Inferior parietal cortex (tissue), 1 donor: Measurements from ENCODE around the gene REM2.
"Not testable (repeated sequence)": the region's sequence is repeated elsewhere in the genome, so short reads cannot be mapped to it uniquely, and the experiment has no call there.

Source experiments
- DNase-seq: peaks from one replicate; pipeline ENCODE4 v3.0.0-alpha.2; 2016; ENCODE audit errors: extremely low spot score

Gene REM2

DNA sequence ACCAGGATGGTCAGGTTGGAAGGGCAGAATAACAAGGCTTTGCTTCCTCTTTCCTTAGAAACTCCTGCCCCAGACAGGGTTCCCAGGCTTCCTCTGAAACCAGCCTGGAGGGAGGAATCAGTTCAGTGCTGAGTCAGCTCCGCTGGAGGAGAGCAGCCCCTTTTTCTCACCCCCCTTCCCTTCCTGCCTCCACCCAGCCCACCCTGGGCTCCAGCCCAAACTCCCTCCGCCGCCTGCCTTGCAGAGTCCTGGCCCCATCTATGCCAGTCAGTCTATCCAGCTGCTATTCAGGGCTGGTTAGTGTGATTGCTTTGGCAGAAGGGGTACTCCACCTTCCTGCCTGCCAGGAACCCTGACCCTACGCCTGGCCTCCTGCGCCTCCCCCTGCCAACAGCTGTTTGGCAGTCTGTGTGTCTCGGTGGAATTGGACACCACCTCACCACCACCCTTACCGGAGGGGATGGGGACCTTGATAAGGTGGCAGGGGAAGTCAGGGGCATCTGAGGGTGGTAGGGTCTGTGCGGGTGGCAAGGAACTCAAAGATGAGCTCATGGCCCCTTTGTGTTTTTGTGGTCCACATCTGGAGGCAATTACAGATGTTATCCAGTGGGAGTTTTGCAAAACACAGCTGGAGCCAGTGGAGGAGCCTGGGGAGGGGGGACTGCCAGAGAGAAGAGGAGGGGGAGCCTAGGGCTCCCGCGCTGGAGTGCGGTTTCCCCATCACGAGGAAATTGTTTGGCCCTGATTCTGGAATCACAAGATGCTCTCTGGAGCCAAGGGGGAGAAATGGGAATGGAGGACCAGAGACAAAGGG lies 34.5 kb upstream of the REM2 start:
- DNase-seq = no peak

DNA sequence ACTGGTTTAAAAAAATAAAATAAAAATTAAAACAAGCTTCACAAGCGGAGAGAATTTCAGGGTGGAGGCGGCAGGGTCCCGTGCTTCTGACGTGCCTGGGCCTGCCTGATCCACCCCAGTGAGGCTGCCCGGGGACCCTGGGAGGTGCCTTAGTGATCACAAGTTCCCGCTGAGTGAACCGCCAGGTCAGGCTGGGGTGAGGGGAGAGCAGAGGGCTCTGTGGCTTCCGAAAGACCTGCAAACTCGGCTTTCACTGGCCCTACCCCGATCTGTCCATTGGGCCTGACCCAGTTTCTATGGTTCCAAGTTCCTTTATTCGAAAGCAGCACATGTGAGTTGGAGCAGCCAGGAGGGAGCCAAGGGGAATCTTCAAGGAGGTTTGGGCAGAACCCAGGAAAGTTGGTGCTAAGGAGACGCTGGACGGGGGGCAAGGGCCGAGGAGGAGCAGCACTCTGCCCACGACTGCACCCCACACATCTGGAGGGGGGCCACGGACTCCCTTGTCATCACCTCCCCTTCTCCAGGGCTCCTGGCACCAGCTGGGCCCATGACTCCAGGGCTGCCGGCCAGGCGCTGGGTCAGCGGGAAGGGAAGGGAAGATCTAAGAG lies 33.7 kb upstream of the REM2 start:
- no peak for DNase-seq

DNA sequence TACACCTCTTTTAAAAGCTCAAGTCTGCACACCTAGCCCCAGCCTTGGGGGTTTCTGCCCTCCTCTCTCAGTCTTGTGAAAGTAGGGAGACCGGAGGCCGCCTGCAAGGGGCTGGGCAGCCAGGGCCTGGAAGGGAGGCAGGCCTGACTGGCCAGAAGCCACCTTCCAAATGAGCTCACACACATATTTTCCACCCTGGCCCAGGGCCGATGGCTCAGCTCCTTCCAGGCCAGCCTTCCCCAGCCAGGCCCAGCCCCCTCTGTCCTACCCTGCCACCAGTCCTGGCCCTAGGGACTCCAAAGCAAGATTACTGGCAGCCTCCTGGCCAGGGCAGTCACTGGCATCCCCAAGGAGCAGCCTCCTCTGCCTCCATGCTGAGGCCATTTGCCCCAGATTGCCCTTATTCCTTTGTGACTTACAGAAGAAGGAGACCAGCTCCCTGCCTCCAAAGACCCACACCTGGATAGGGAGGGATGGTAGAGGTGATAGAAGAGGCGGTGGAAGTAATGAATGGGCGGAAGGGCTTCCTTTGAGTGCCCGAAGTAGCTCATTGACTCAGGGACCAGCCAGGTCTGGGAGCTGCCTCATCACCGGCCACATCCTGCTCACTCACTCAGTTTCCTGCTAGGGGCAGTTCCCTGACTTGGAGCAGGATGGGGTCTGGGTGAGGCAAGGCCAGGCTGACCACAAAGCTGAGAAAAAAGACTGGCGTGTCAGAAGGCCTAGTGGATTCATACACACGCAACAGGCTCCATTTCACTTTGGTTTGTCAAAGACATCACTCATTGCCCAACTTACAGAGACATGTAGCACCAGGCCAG lies 31.9 kb upstream of the REM2 start:
- DNase-seq = no peak

DNA sequence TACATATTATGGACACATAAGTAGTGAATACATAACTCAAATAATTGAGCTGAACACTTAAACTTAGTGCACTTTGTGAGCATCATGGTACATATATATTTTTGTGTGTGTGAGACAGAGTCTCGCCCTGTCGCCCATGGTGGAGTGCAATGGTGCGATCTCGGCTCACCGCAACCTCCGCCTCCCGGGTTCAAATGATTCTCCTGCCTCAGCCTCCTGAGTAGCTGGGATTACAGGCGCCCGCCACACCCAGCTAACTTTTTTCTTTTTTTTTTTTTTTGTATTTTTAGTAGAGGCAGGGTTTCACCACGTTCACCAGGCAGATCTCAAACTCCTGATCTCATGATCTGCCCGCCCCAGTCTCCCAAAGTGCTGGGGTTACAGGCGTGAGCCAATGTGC lies 30.8 kb upstream of the REM2 start:
- DNase-seq = not testable (repeated sequence)

DNA sequence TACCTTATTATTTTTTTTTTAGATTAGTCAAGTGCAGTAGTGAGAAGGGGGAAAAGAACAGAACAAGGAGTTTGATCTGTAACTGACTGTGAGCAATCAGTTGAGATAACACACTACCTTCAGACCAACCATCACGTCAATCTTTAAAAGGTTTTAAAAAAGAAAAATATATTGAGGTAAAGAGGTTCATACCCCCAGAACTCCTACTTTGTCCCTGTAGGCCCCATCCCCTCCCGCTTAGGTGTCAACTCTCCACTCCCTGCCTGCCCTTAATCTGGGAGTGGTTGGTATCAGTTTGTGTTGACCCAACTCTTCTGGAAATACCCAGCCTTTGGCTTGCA lies 30.5 kb upstream of the REM2 start:
- DNase-seq = no peak

DNA sequence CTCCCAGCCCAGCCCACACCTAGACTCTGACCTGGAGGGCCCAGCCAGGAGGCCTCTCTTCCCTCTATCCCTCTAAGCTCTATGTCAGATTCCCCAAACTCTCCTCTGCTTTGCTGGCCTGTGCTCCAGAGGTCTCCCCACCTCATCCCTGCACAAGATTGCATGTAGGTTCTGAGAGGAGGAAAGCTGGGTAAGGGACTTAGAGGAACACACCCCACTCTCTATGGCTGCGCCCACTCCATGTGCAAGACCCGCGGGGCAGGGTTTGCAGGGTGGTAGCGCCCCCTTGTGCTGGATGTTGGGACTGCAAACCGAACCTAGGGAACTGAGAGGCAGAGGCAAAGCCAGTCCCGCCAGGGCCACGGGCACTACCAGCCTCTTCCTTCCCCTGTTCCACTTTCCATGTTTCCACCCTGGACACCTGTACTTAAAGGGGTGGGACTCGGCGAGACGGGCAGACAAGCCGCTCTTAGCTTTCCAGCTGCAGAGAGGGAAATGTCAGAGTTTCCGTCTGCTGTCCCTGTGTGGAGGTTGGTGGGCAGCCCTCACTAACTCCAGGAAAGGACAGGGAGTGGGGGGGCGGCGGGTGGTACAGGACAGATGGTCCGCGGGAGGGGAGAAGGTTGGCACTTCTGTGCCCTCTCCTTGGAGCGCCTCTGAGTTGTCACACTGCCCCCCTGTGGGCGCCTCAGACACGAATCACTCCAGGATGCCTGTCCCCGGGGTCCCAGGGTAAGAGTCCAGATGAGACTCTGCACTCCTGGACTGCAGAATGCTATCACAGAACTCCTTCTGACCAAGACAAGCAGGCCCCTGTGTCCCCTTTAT lies 29.9 kb upstream of the REM2 start:
- peak; percentile 89 for DNase-seq

DNA sequence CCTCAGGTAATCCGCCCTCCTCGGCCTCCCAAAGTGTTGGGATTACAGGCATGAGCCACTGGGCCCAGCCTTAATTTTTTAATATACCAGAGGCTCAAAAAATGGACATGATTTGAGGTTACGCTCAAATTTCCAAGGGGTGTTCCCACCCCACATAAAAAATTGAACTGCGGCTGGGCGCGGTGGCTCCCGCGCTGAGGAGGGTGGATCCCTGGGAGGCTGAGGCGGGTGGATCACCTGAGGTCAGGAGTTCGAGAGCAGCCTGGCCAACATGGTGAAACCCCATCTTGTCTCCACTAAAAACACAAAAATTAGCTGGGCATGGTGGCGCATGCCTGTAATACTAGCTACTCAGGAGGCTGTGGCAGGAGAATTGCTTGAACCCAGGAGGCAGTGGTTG lies 28.7 kb upstream of the REM2 start:
- not testable (repeated sequence) for DNase-seq

DNA sequence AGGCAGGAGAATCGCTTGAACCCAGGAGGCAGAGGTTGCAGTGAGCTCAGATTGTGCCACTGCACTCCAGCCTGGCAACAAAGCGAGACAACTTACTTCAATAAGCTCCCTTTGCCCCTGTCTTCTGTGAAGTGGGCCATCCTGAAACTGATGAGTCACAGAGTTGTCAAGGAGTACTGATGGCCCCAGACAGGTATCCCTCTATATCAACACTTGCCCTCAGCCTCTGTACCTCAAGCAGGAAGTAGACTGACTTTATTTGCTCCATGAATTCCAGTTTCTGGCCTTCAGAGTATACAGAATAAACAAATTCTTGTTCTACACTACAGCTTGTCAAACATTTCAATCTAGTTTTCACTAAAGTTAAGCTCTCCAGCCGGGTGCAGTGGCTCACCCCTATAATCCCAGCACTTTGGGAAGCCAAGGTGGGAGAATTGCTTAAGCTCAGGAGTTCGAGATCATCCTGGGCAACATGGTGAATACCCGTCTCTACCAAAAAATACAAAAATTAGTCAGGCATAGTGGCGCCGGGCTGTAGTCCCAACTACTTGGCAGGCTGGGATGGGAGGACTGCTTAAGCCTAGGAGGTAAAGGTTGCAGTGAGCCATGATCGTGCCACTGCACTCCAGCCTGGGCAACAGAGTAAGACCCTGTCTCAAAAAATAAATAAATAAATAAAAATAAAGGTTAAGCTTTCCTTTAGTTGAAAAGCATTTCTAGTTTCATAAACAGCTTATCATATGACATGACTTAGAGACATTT lies 27.9 kb upstream of the REM2 start:
- DNase-seq = no peak

DNA sequence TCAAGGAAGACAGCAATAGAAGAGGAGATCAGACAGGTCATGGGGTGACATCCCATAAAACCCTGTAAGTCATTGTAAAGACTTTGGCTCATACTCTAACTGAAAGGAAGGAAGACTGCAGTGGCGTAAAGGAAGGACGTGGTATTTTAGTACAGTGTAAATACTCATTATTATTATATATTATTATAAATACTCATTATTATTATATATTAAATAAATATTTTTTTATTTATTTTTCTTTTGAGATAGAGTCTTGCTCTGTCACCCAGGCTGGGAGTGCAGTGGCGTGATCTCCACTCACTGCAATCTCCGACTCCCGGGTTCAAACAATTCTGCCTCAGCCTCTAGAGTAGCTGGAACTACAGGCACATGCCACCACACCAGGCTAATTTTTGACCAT lies 26.6 kb upstream of the REM2 start:
- DNase-seq = no peak

DNA sequence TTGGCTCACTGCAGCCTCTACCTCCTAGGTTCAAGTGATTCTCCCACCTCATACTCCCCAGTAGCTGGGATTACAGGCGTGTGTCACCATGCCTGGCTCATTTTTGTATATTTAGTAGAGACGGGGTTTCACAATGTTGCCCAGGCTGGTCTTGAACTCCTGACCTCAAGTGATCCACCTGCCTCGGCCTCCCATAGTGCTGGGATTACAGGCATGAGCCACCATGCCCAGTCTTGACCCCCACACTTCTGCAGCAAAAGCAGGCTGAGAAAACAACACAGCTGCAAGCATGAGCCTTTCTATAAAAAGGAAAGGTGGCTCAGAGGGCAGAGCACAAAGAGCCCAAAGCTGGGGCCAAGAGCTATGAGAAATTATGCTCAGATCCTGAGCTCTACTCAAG lies 22.6 kb upstream of the REM2 start:
- DNase-seq = not testable (repeated sequence)

DNA sequence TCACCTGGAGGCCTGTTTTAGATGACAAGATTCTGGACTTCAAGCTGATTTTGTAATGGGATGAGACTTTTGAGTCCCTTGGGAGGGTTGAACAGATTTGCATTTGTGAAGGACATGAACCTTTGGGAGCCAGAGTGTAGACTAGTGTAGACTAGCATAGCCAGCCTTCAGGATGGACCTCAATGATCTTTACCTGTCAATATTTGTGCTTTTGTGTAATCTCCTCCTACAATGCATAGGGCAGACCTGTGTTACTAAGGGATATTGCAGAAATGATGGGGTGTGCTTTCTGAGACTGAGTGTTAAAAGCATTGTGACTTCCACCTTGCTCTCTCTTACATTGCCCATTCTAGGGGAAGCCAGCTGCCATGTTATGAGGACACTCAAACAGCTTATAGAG lies 21.4 kb upstream of the REM2 start:
- no peak for DNase-seq

DNA sequence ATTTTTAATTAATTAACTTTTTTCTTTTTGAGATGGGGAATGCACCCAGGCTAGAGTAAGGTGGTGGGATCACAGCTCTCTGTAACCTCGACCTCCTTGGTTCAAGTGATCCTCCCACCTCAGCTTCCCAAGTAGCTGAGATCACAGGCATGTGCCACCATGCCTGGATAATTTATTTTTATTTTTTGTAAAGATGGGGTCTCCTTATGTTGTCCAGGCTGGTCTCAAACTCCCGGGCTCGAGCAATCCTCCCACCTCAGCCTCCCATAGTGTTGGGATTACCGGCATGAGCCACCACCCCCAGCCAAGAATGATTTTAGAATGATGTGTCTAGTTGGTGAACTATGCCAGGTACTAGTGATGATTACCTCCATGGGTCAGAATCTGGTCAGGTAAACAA lies 18.0 kb upstream of the REM2 start:
- DNase-seq = no peak

DNA sequence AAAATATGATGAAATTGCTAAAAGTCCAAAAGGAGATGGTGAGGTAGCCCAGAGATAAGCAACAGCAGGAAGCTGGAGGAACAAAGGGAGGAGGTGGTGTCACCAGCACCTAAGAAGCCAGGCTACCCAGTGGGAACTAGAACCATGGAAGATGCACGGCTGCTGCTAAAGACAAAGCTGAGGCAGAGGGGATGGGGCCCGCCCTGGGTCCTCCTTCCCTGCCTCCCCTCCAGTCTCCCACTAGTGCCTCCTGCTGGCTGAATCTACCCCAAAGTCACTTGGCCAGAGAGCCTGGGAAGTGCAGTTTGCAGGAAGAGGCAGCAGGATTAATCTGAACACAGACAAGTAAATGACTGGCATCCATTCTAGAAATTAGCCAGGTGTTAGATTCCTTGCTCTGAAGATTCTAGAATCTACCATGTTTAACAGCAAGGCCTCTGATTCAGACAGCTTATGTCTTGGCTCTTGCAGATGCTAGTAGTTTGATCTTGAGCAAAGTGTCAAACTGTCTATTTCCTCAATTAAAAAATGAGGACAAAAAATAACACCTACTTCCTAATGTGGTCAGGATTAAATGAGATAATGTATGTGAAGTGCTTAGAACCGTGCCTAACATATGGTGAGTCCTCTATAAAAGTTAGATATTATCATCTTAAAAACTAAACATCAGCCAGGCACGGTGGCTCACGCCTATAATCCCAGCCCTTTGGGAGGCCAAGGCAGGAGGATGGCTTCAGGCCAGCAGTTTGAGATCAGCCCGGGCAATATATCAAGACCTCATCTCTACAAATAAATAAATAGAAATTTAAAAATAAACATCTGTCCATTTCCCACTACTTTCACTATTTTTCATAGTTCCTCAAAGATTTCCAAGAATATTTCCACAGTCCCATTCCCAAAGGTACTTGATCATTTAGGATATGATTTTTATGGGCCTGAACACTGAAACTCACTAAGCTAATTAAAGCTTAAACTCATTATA lies 17.3 kb upstream of the REM2 start:
- DNase-seq = no peak

DNA sequence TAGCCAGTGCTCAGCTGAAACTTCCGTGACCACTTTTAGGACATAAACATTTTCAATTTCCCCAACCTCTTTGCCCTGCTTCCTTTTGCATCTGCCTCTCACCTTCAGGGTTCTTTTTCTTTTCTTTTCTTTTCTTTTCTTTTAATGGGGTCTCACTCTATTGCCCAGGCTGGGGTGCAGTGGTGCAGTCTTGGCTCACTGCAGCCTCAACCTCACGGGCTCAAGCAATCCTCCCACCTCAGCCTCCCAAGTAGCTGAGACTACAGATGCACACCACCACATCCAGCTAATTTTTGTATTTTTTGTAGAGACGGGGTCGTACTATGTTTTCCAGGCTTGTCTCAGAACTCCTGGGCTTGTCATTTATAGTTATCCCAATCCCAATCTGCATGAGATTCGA lies 16.1 kb upstream of the REM2 start:
- no peak for DNase-seq

DNA sequence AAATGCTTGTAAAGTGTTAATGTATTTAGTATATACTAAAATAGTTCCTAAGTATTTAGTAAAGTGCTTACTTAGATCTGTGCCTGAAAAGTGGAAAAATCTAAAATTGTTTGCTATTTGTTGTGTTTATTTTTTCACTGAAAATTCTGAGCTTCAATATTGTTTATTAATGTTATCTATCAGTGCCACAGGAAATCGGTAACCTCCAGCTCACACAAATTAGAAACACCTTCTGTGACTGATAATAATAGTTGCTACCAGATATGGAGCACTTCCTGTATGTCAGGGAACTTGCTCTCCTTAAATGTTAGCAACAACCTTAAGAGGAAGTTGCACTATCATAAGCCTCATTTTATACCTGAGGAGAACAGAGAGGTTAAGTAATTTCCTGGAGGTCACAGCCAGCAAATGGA lies 12.2 kb upstream of the REM2 start:
- no peak for DNase-seq

DNA sequence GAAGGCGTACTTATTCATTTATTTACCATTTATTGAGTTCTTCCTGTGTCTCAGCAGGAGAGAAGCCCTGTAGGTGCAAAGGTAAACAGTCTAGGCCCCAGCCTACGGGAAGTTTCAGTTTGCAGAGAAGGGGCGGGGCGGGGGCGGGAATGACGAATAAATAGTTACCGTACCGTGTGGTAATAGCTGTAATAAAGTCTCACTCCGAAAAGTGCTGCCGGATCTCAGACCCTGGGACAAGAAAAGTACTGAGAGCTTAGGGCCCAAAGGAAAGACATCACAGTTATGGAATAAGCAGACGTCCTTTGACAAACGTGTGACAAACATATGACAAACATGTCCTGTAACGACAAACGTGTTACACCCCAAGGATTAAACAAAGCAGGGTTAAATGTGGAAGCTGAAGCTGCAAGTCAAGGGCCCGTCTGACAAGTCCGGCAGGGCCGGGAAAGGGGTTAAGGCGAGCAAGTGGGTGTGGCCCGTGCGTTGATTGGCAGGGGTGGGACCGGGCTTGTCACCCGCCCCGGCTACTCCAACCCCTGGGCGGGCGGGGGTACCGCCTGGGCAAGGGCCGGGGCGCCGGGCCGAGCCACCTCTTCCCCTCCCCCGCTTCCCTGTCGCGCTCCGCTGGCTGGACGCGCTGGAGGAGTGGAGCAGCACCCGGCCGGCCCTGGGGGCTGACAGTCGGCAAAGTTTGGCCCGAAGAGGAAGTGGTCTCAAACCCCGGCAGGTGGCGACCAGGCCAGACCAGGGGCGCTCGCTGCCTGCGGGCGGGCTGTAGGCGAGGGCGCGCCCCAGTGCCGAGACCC lies 11.6 kb upstream of the REM2 start, which contains the start of gene LRP10:
Gene LRP10, plus strand, starts transcription at position 517 of the 809 bp plus-strand sequence. CDS start 564 bp downstream, outside the sequence.
- peak; percentile 82 for DNase-seq

DNA sequence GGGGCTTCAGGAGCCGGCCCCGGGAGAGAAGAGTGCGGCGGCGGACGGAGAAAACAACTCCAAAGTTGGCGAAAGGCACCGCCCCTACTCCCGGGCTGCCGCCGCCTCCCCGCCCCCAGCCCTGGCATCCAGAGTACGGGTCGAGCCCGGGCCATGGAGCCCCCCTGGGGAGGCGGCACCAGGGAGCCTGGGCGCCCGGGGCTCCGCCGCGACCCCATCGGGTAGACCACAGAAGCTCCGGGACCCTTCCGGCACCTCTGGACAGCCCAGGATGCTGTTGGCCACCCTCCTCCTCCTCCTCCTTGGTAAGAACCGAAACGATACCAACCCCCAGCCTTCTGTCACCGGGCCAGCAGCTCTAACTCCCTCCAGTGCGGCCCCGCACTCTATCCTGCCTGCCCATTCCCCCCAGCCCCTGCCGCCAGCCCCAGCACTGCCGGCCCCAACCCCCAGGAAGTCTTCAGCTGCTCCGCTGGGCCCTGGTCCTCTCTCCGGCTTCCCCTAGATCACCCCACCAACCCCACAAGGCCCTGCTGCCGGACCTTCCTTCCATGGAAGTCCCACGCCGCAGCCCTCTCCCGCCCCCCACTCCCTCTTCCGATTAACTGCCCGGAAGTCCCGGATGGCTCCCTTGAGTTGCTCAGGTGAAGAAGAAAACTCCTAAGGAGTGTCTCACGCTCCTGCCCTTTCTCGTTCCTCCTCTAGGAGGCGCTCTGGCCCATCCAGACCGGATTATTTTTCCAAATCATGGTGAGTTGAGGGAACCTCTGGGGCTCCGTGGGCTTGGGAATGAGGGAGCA lies 10.8 kb upstream of the REM2 start:
- peak; percentile 86 for DNase-seq
